ENCODE results near the gene INF2.

GRCh38 chr14:104726600-104727451 is 37.4 kb downstream of the INF2 start:
- no peak for TF ChIP-seq CTCF (IDR thresholded peaks at IDR 0.05)
- no peak for TF ChIP-seq POLR2AphosphoS5 (IDR thresholded peaks at IDR 0.05)
- no peak for TF ChIP-seq POLR2A (IDR thresholded peaks at IDR 0.05)
